ENCODE results near the gene SOX8.
"Not testable (repeated sequence)": the region's sequence is repeated elsewhere in the genome, so short reads cannot be mapped to it uniquely, and the experiment has no call there.

Gene SOX8

DNA sequence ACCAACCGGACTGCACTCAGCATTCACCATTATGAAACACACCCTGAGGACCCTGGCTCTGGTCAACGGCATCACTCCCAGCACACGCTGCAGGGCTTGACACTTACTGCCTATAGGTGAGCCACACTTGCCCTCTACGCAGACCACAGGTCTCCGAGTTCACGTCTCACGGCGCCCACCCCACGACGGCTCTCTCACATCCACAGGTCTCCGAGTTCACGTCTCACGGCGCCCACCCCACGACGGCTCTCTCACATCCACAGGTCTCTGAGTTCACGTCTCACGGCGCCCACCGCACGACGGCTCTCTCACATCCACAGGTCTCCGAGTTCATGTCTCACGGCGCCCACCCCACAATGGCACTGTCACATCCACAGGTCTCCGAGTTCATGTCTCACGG, 25.8 kb upstream of the SOX8 start:
- not testable (repeated sequence) for DNase-seq (ENCODE audit: low spot score)

DNA sequence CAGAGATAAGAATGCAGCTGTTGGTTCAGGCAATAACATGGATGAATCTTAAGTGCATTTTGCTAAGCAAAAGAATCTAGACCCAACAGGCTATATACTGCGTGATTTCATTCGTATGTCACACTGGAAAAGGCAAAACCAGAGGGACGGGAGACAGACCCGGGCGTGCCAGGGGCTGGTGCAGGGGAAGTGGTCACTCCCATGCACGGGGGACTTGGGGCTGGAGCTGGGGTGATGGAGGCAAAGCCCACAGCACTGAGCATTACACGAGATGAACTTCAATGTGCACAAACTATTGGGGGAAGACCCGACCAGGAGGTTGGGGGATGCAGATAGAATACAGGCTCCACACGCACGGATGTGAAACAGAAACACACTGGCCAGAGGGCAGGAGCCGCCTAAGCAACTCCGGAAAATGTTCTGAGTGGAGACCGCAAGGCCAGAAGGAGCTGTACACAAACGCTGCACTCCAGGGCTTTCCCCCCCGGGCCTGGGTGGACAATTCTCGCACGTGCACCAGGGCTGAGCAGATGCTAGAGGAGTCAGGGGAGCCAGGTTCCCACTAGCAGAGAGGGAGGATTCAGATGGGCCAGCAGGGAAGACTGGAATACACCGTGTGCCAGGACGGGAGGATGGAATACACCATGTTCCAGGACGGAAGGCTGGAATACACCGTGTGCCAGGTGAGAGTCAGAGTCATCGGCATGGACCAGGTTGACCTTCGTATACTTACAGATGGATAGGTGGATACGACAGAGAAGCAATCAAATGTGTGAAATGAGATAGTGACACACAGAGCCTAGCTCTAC, 22.1 kb upstream of the SOX8 start:
- no peak for DNase-seq (ENCODE audit: low spot score)

DNA sequence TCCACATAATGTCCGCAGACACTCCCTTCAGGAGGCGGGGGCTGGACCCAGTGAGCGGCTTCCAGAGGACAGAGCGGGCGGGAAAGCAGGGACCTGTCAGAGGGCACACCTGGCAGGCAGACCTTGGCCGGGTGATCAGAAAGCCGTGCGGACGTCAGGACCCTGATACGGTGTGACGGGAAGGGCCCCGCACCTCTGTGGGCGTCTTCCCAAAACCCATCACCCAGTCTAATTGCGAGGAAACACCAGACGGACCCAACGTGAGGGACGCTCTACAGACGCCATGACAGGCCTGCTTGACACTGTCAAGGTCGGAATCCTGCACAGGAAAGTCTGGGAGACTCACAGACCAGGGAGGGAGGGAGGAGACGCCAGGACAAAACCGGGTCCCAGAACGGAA, 19.2 kb upstream of the SOX8 start:
- DNase-seq (ENCODE audit: low spot score), result no peak

DNA sequence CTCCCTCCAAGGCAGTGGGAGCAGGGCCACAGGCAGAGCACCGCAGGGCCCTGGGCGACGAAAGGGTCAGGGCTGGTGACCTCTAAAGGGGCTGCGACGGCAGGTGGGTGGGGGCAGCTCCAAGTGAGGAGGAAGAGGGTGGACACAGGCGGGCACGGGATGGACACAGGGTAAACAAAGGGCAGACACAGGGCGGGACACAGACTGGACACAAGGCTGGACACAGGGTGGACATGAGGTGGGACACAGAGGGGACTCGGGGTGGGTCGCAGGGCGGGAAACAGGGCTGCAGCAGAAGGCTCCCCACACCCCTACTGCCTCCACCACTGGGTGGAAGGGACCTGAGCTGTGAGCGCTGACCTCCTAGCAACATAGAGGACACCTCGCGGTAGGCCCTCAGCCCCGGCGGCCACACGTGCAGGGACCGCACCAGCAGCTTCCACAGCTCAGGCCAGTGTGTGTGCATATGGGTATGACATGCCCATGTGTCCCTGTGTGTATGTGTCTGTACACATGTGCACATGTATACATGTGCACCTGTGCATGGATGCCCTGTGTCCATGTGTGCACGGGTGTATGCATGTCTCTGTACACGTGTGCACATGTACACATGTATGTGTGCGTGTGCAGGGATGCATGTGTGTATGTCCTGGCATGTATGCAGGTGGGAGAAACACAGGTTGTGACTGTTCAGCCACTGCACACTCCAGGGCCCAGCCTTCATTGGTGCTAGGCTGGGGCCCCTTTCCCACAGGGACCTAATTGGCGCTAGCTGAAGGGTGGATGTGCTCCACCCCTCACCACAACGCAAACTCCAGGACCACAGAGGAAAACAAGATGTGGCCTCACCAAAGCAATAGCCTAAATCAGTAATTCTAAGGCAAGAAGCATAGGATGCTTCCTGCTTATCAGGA, 18.4 kb upstream of the SOX8 start:
- DNase-seq (ENCODE audit: low spot score), result no peak

DNA sequence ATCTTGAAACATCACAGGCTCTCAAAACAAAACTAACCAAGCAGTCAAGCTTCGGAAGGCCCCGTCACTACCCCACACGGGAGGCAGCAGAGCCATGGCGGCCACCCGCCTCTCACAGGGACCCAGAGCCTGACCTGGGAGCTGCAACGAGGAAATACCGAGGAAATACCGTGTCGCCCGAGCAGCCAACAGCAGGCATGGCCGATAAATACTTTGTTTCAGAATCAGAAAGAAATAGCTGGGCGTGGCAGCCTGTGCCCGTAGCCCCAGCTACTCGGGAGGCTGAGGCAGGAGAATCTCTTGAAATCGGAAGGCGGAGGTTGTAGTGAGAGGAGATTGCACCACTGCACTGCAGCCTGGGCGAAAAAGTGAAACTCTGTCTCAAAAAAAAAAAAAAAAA, 17.7 kb upstream of the SOX8 start:
- no peak for DNase-seq (ENCODE audit: low spot score)

DNA sequence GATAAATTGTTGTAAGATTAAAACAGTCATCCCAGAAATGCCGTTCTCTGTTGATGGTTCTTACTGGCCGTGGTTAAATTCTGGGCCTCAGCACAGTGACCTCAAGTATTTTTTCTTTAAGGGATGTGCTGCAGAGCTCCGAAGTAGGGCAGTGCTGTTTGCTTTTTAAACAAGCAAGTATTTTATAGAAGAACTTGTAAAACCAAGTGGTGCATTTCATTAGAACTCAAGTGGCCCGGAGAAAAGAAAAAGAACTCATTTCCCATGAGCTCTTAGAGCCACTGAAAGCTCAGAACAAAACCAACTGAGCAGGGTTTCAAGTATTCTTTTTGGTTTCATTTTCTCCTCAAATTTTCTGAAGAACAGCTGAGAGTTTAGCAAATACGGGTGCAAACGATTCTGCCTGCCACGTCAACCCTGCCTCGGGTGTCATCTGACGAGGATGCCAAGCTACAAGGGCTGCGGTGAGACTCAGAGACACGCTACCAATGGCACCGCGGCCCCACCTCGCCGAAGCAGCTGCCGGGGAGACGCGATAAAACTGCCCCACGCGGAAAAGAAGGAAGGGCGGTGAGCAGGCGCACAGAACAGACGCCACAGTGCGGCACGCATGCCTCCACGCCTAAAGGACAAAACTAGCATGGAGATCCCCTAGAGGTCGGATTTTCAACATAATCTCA, 17.1 kb upstream of the SOX8 start:
- no peak for DNase-seq (ENCODE audit: low spot score)

DNA sequence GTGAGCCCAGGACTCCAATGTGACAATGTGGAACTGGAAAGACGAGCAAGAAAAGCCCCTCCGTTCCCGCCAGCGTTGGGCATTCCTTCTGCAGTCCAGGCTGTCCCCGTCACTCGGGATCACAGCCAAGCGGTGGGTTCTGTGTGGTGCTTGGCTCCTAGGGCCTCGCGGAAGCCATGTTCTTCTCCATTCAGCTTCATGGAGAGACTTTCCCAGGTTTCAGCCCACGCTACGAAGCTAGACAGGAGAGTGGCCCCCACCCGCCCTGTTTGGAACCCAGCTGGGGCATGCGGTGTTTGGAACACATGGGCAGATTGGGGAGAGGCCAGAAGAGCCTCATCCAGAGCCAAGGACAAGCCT, 16.6 kb upstream of the SOX8 start:
- no peak for DNase-seq (ENCODE audit: low spot score)

DNA sequence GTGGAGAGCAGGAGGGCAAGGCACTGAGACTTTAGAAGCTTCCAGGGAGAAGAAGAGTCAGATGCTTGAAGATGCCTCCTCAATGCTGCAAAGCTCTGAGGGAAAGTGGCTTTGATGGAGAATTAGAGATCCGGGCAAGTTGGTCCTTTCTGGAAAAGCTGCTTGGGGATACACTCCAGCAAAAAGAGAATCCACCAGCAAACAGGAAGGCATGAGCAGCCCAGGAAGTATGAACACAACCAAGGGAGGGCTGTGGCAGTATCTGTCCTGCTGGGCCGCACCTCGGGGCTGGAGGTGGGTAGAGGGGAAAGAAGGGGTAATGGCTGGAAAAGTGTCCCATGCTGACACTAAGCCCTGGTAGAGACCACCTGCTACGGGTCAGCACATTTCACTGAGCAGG, 16.1 kb upstream of the SOX8 start:
- no peak for DNase-seq (ENCODE audit: low spot score)

DNA sequence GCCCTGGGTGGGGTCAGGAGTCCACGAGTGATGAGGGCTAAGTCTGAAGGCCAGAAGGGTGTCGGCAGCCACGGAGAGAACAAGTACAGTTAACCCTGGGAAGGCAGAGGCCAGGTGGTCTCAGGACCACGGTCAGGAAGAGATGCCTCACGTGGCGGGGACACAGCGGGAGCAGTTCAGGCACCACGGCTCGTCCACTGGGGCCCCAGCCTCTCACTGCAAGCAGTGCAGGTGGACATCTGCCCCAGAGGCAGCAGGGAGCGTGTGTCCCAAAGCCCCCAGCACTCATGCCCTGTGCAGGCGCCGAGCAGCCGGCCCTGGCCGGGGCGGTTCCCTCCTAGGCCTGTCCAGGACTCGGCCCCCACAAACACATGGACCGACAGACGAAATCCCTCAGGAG, 15.5 kb upstream of the SOX8 start:
- no peak for DNase-seq (ENCODE audit: low spot score)

DNA sequence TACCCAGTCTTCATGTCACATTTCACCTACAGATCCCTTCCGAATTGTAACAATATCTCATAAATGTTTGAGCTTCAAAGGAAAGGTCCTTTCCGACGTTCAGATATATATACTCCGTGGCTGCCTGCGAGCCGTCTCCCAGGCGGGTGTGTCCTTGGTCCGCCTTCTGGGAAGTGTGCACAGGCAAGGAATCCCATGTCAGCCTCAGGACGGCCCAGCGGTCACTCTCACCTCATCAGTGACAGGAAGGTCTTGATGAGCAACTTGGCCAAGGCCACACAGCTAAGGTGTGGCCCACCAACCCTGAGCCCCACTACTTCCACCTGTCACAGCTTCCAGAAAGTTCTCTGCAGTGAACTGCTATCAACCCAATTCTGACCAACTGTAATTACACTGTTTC, 15.1 kb upstream of the SOX8 start:
- DNase-seq (ENCODE audit: low spot score), result no peak

DNA sequence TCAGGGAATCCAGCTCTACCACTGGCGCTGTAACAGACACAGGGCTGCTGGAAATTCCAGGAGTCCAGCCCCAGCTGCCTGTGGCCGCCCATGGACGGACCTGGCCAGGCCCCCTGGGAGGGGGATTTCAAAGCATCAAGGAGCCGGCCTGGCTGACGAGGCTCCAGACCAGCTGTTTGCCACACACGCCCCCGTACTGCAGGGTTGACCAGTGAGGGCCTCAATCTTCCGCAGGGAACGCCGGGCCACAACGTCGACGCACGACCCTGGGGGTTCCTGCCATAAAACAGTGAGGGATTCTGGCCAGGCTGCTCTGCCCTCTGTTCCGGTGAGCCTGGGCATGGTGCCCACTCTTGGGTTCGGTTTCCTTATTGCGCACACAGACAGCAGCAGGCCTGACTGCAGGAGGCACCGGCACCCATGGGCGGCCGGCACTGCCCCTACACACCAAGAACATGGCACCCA, 14.5 kb upstream of the SOX8 start:
- no peak for DNase-seq (ENCODE audit: low spot score)

DNA sequence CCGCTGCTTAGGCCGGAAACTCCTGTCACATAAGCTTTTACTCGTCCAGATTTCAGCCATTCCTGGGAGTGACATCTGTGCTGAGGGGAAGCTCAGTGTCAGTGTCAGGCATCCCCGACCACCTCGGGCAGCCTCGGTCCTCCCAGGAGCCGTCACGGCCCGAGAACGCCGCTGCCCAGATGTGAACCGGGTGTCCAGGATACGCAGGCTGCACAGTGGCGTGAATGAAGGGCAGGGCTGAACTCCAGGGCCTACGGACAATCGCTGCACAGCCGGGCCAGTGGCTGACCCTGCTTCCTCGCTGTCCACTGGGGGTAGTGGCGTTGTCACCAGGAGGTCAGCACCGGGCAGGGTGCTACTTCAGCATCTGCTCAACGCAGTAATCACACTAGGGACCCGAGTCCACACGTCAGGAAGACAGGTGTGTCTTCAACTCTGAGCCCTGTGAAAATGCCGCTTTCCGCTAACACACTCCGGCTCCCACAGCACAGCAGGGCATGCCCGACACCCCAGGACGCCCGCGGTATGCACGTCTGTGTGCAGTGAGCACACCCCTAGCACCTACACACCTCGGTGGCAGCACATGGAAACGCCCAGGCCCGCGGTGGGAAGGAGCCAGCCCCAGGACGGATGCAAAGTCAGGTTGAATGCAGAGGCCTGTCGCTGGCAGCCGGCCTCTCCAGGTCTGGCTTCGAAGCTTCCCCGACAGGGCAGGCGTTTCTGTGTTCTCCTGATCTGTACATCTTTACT, 13.8 kb upstream of the SOX8 start:
- no peak for DNase-seq (ENCODE audit: low spot score)

DNA sequence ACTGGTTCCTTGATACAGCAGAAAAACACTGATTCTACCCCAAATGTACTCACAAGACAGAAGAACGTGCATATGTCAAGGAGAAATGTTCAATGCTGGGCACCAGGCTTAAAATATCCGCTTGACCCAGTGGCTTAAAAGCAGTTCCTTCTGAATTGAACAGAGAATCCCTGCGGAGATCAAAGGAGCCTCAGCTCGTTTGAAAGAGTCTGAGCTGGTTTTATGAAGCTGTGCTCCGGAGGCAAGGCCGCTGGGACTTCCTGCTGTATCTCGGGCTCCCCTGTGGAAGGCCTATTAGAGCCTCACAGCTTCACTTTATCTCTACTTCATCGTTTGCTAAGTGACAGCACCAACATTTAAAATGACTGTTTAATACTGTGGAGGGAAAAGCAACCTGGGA, 12.9 kb upstream of the SOX8 start:
- DNase-seq (ENCODE audit: low spot score), result no peak

DNA sequence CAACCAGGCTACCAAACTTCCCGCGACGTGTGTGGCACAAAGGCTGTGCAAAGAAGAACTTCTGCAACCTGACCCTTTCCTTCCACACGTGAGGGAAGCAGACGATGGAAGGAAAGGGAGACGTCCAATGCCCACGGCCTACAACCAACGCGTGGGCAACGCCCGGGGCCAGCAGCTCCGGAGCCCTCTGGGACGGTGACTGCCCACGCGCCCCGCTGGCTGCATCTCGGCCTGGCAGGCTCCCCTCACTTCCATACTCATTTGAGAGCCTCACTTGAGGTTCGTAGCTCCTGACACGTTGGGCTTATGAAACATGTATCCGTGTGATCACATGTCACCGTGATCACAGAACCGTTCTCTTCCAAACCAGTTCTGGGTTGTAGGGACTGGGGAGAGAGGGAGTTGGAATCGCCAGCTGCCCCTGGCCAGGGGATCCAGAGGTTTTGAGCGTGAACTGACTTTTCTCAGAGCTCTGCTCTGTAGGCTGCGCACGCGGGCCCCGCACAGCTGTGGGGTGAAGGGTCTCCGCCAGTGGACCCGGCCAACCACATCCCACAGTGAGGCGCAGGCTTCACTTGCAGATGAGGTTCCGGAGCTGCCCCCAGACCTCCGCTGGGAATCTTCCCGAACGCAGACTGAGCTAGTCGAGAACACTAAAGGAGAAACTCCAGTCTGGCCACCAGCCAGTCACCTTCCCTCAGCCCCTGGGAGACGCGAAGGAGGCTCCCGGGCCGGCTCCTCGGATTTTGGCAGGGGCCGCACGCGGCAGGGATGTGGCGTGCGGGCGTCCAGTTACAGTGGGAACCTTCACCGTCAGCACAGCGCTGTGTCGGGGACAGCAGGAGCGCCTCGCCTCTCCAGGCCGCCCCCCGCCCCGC, 11.8 kb upstream of the SOX8 start:
- peak; percentile 74 for DNase-seq (ENCODE audit: low spot score)

DNA sequence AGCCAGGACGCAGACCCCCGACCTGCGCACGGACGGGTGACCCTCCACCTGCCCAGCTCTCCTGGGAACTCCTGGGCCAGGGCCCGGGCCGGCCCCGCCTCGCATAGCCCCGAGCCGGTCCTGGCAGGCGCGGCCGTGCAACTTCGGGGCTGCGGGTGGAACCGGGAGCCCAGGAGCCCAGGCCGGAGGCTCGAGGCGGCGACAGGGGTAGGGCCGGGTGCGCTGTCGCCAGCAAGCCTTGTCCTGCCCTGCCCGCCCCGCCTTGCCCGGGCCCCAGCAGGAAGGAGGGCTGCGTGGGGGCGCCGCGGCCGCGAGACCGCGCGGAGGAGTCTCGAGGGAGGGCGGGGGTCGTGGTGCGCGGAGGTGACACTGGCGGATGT, 11.2 kb upstream of the SOX8 start:
- no peak for DNase-seq (ENCODE audit: low spot score)

DNA sequence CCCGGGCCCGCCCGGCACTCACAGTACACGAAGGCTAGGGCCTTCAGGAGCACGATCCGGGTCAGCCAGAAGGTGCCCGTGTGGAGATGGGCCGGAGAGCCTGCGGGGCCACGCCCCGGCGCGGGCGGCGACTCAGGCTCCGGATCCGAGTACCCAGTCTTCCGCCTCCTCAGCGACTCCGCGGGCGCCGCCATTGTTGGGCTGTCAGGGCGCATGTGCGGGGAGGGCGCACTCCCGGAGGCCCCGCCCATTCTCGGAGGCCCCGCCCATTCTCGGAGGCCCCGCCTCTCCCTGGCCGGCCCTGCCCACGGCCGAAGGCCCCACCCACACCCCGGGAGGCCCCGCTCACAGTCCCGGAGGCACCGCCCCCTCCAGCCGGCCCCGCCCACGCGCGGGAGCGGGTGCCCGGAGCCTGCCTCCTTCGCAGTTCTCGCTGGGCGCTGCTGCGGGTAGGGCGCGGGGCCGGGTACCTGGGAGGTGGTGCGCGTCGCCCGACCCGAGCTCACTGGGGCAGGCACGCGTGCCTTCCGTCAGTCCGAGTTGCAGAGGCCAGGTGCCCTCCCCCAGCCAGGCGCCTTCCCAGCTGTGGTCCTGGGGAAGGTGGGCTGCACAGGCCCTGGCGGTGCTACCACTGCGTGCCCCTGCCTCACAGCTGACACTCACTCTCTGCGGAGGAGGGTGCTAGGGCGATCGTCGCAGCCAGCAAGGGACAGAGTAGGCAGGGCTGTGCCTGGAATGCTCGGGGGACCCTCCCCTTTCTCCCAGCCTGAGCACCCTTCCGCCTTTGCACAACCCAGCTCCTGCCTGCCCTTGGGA, 10.6 kb upstream of the SOX8 start, which contains the start of gene LMF1:
TSS of gene LMF1 (minus strand) at position 219 of the 816 bp plus-strand sequence. CDS start at position 215, 4 bp downstream.
- DNase-seq (ENCODE audit: low spot score), result peak; percentile 100

DNA sequence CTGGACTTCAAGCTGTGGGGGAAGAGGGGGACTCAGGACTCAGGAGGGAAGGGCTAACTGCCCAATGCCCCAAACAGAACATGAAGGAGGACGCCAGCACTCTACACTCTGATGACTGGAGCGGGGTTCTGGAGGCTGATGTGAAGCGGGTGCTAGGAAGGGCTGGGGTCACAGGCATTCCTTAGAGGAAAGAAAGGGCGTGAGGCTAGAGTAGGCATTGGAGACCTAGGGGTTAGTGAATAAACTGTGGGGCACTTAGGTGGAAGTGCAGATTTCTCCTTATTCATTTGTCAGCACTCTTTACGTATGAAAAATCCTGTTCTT, 10.0 kb upstream of the SOX8 start:
- DNase-seq (ENCODE audit: low spot score), result no peak

DNA sequence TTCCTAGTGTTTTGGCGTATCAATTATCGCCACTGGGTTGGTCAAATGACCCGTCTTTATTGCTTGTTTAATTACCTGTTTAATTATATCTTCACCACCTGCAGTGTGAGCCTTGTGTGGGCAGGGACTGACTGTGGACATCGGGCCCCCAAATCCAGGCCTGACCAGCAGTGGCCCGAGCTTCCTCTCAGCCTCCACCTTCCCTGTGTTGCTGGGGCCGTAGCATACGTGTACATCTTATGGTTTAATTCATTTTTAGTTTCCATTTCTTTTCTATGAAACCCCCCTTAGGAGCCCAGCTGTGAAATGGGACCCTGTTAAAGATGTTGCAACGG, 9.6 kb upstream of the SOX8 start:
- no peak for DNase-seq (ENCODE audit: low spot score)

DNA sequence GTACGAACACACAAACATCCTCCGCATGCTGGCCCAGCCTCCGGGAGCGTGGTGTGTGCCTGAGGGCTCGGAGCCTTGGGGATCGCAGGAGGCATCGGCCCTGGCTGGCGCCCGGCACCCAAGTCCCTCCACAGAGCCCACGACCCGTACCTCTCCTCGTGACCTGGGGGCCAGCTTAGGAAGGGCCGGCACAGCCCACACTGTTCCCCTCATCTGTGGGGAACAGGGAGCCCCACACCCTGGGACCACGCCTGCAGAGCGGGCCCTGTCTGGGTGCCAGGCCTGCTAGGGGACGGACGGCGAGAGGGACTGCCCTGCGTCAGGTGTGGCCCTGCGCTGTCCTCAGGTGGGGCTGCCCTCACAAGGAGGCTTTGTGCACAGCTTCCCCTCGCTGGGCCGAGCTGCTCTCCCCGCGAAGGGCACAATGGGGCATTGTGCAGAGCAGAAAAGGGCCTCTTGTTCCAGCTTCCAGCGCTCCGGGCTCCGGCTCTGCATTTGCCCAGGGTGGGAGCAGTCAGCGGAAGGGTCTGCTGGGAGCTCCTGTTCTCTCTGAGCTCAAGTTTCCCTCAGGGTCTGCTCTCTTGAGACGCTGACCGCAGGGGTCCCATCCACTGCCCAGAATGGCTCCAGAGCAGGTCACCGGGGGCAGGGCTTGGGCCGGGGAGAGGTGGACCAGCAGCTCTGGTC, 9.1 kb upstream of the SOX8 start:
- DNase-seq (ENCODE audit: low spot score), result no peak

DNA sequence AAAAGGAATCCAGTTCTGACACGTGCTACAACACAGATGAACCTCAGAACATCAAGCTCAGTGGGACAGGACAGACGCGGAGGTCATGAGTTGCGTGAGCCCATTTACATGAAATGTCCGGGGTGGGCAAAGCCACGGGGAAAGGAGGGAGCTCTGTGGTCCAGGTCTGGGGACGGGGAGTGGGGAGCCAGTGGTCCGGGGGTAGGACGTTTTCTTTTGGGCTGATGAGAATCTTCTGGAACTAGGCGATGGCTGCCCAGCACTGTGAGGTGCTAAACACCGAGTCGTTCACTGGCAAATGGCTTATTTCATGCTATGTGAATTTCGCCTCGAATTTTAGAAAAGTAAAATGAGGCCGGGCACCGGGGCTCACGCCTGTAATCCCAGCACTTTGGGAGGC, 8.2 kb upstream of the SOX8 start:
- DNase-seq (ENCODE audit: low spot score), result no peak

All from AG08396 (cell line).